LNCaP clone FGC (cell line): ENCODE data around the gene DAGLA.
"Not testable (repeated sequence)": the region's sequence is repeated elsewhere in the genome, so short reads cannot be mapped to it uniquely, and the experiment has no call there.

Experiments
- DNase-seq: peaks from one replicate; pipeline ENCODE4 v3.0.0-alpha.2; 2011; ENCODE audit warnings: low read depth
- H3K4me3 ChIP-seq: 2 replicates; pipeline ENCODE4 v1.5.1; 2011; ENCODE audit warnings: mild to moderate bottlenecking, low read depth, low read length, control low read depth
- CTCF ChIP-seq: IDR thresholded peaks from 2 replicates; pipeline ENCODE4 v1.5.1; 2012; ENCODE audit warnings: mild to moderate bottlenecking; ENCODE audit not compliant: control insufficient read depth, insufficient read depth; ENCODE audit errors: extremely low read depth

The DAGLA gene

DNA sequence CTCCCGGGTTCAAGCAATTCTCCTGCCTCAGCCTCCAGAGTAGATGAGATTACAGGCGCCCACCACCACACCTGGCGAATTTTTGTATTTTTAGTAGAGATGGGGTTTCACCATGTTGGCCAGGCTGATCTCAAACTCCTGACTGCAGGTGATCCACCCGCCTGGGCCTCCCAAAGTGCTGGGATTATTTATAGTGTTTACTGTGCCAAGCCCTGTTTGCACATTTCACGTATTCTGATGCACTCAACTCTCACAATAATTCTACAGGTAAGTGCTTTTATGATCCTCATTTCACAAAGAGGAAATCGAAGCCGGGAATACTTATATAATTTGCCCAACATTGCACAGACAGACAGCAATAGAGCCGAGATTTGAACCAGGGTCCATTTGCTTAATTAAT lies 38.0 kb upstream of the DAGLA start:
- H3K4me3 ChIP-seq = no peak overlapping the region
- no peak for DNase-seq
- TF ChIP-seq CTCF = no peak

GRCh38 chr11:61645179-61645868 lies 34.9 kb upstream of the DAGLA start:
- TF ChIP-seq CTCF = no peak
- no peak overlapping the region for H3K4me3 ChIP-seq
- no peak for DNase-seq

DNA sequence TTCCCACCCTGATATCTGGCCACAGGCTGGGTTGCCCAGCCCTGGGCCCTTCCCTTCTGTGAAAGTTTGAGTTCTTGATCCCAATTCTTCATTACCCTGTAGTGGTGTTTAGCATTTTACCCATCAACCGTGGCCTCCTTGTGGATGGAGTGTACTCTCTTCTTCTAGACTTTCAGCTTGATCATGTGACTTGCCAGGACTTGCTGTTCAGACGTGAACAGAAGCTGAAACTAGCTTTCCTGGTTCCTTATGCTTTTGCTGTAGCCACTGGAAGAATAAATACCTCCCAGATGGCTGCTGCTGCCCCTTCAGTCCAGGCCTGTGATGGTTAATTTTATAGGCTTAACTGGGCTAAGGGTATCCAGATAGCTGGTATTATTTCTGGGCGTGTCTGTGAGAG lies 32.7 kb upstream of the DAGLA start:
- DNase-seq = no peak
- no peak for TF ChIP-seq CTCF
- no peak overlapping the region for H3K4me3 ChIP-seq

DNA sequence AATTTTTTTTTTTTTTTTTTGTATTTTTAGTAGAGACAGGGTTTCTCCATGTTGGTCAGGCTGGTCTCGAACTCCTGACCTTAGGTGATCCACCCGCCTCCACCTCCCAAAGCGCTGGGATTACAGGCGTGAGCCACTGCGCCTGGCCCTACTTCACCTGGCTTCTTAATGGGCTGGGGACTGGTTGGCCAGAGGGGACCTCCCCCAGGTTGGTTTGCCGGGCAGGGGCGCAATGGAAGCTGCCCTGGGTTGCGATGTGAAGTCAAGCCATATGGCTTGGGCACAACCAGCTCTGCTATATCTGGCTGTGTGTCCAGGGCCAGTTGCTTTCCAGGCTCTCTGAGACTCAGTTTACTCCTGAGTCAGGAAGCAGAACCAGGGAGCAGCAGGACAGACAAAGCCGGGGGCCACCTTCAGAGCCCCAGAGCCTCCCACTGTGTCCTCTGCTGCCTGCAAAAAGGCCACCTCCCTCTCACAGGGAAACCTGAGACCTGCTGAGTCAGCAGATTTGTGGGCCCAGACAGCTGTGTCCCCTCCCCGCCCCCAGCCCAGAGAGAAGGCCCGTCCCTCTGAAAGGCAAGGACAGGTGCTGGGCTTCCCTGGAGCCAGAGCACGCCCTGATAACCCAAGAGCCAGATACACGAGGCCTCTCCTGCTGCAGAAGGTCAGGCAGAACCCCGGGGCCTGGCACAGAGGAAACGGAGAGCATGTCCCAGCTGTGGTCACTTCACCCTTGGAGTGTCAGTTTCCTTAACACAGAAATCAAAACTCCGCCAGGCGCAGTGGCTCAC lies 29.2 kb upstream of the DAGLA start:
- no peak for DNase-seq
- TF ChIP-seq CTCF = no peak
- H3K4me3 ChIP-seq = no peak overlapping the region

GRCh38 chr11:61652135-61652534 lies 28.1 kb upstream of the DAGLA start:
- H3K4me3 ChIP-seq = no peak overlapping the region
- no peak for DNase-seq
- no peak for TF ChIP-seq CTCF

DNA sequence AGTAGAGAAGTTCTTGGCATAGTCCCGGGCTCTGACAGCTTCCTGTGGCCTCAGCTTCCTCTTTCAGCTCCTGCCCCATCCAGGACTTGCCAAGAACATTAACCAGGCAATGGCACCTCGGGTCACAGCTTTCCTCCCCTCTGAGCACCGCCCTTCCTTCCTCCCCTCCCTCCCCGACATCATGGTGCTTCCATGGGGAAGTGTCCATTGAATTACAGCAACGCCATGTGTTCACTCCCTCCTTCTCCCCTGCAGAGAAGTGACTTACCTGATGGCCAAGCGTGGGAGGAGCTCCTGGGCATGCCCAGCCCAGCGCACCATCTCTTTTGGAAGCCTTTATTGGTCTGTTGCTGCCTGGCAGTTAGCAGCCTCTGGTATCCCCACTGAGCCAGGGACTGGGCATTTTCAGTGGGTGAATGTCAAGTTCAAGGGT lies 25.8 kb upstream of the DAGLA start:
- no peak overlapping the region for H3K4me3 ChIP-seq
- TF ChIP-seq CTCF = no peak
- DNase-seq = no peak

DNA sequence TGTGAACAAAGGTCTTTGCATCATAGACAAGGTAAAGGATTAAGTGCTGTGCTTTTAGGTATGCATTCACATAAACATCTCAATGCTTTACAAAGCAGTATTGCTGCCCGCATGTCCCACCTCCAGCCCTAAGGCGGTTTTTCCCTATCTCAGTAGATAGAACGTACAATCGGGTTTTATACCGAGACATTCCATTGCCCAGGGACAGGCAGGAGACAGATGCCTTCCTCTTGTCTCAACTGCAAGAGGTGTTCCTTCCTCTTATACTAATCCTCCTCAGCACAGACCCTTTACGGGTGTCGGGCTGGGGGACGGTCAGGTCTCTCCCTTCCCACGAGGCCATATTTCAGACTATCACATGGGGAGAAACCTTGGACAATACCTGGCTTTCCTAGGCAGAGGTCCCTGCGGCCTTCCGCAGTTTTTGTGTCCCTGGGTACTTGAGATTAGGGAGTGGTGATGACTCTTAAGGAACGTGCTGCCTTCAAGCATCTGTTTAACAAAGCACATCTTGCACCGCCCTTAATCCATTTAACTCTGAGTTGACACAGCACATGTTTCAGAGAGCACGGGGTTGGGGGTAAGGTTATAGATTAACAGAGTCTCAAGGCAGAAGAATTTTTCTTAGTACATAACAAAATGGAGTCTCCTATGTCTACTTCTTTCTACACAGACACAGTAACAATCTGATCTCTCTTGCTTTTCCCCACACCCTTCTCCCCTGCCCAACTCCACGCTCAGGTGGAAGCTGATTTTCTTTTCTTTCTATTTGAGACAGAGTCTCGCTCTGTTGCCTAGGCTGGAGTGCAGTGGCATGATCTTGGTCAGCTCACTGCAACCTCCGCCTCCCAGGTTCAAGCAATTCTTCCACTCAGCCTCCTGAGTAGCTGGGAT lies 24.7 kb upstream of the DAGLA start:
- not testable (repeated sequence) for H3K4me3 ChIP-seq, DNase-seq
